Mesenchymal stem cell (in vitro differentiated cells and primary cell): ENCODE results near the gene PCSK6.
A peak's percentile ranks its signal among the peaks of the same experiment; 100 is the strongest.

Source experiments
- DNase-seq: peaks from one replicate; pipeline ENCODE4 v3.0.0-alpha.2; 2013
- H2AFZ ChIP-seq: one replicate; pipeline ENCODE4 v1.6.1; 2013; ENCODE audit warnings: low read depth, mild to moderate bottlenecking, control low read depth, inconsistent platforms, low read length, moderate library complexity
- H2AK5ac ChIP-seq: 2 replicates; pipeline ENCODE4 v1.6.1; 2013; ENCODE audit warnings: low read length, moderate library complexity, mild to moderate bottlenecking, inconsistent platforms; ENCODE audit not compliant: severe bottlenecking
- H2BK120ac ChIP-seq: one replicate; pipeline ENCODE4 v1.6.1; 2013; ENCODE audit warnings: low read depth, mild to moderate bottlenecking, inconsistent platforms, low read length, moderate library complexity
- H2BK12ac ChIP-seq, 2 experiments: one replicate each; pipeline ENCODE4 v1.6.1; 2013; ENCODE audit warnings: inconsistent platforms in 2 of 2, low read length in 2 of 2, mild to moderate bottlenecking in 2 of 2, moderate library complexity in 2 of 2, control low read depth in 1 of 2
- H2BK15ac ChIP-seq: one replicate; pipeline ENCODE4 v1.6.1; 2013; ENCODE audit warnings: mild to moderate bottlenecking, low read depth, inconsistent platforms; ENCODE audit not compliant: poor library complexity, severe bottlenecking
- H2BK5ac ChIP-seq: 2 replicates; pipeline ENCODE4 v1.6.1; 2013; ENCODE audit warnings: low read depth, mild to moderate bottlenecking, low read length, control low read depth, inconsistent platforms; ENCODE audit not compliant: poor library complexity, severe bottlenecking
- H3K14ac ChIP-seq, 2 experiments: one replicate each; pipeline ENCODE4 v1.6.1; 2013; ENCODE audit warnings: inconsistent platforms in 2 of 2, low read length in 2 of 2, control low read depth in 1 of 2, mild to moderate bottlenecking in 1 of 2, moderate library complexity in 1 of 2
- H3K18ac ChIP-seq, 2 experiments: one replicate each; pipeline ENCODE4 v1.6.1; 2013; ENCODE audit warnings: inconsistent platforms in 2 of 2, low read length in 2 of 2, control low read depth in 1 of 2, low read depth in 1 of 2, mild to moderate bottlenecking in 1 of 2
- H3K23ac ChIP-seq, 2 experiments: one replicate each; pipeline ENCODE4 v1.6.1; 2013; ENCODE audit warnings: inconsistent platforms in 2 of 2, low read length in 2 of 2, mild to moderate bottlenecking in 2 of 2, moderate library complexity in 2 of 2, control low read depth in 1 of 2
- H3K27ac ChIP-seq: 2 replicates; pipeline ENCODE4 v1.5.1; 2013; ENCODE audit warnings: mild to moderate bottlenecking, moderate library complexity, low read length, control low read depth, inconsistent platforms; ENCODE audit not compliant: poor library complexity, severe bottlenecking
- H3K27me3 ChIP-seq, 2 experiments: 2 replicates each; pipeline versions ENCODE4 v1.6.1 to v1.7.0; 2013; ENCODE audit warnings: low read length in 2 of 2, mild to moderate bottlenecking in 2 of 2, moderate library complexity in 2 of 2, control low read depth in 1 of 2, inconsistent platforms in 1 of 2; ENCODE audit not compliant: control insufficient read depth in 1 of 2, insufficient read depth in 1 of 2
- H3K36me3 ChIP-seq, 2 experiments: 2 replicates each; pipeline versions ENCODE4 v1.6.1 to v1.7.0; 2013; ENCODE audit warnings: low read length in 2 of 2, control low read depth in 1 of 2, inconsistent platforms in 1 of 2, low read depth in 1 of 2, mild to moderate bottlenecking in 1 of 2; ENCODE audit not compliant: insufficient read depth in 2 of 2, control insufficient read depth in 1 of 2
- H3K4ac ChIP-seq, 2 experiments: one replicate each; pipeline ENCODE4 v1.6.1; 2013; ENCODE audit warnings: inconsistent platforms in 2 of 2, low read length in 2 of 2, mild to moderate bottlenecking in 2 of 2, moderate library complexity in 2 of 2, control low read depth in 1 of 2, low read depth in 1 of 2
- H3K4me1 ChIP-seq: 2 replicates; pipeline ENCODE4 v1.6.1; 2013; ENCODE audit warnings: low read depth, low read length, control low read depth; ENCODE audit not compliant: control insufficient read depth, insufficient read depth
- H3K4me2 ChIP-seq: 2 replicates; pipeline ENCODE4 v1.6.1; 2013; ENCODE audit warnings: low read length, mild to moderate bottlenecking, inconsistent platforms; ENCODE audit not compliant: poor library complexity, severe bottlenecking
- H3K4me3 ChIP-seq, 2 experiments: 2 replicates each; pipeline versions ENCODE4 v1.5.1 to v1.7.0; 2013; ENCODE audit warnings: low read length in 2 of 2, mild to moderate bottlenecking in 2 of 2, control low read depth in 1 of 2, low read depth in 1 of 2; ENCODE audit not compliant: insufficient read depth in 1 of 2
- H3K79me1 ChIP-seq: replicated peaks from 2 replicates; pipeline ENCODE4 v1.6.1; 2013; ENCODE audit warnings: mild to moderate bottlenecking, control low read depth, low read length, inconsistent platforms; ENCODE audit not compliant: poor library complexity, severe bottlenecking
- H3K9ac ChIP-seq: 2 replicates; pipeline ENCODE4 v1.7.0; 2013; ENCODE audit warnings: mild to moderate bottlenecking, low read length, moderate library complexity
- H3K9me3 ChIP-seq: 2 replicates; pipeline ENCODE4 v1.7.0; 2013; ENCODE audit warnings: mild to moderate bottlenecking, low read length; ENCODE audit not compliant: control insufficient read depth
- H4K8ac ChIP-seq: one replicate; pipeline ENCODE4 v1.6.1; 2013; ENCODE audit warnings: inconsistent platforms, mild to moderate bottlenecking, low read length, moderate library complexity
- H4K91ac ChIP-seq: one replicate; pipeline ENCODE4 v1.6.1; 2013; ENCODE audit warnings: mild to moderate bottlenecking, low read length, inconsistent platforms
- WGBS: methylation state at CpG from one replicate; pipeline ENCODE4 v1.1.7; 2013; ENCODE audit warnings: mixed read lengths; 5-methylcytosine and 5-hydroxymethylcytosine counted together

PCSK6 gene

DNA sequence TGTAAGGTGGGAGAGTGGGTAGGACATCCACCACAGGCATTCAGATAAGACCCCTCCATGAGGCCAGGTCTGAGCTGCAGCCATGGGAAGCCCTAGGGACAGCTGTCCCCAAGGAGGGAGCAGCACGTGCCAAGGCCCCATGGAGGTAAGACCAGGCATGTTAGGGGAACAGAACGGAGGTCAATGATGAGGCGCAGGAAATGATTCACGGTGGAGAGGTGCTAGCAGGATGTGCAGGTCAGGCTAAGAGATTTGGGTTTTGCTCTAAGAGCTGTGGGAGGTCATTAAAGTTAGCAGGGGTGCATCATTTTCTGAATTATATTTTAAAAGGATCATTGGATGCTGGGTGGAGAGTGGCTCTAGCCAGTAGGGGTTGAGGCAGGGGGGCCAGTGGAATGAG lies 128.1 kb downstream of the PCSK6 start:
- no peak overlapping the region for H3K14ac ChIP-seq
- no peak overlapping the region for H3K4me3 ChIP-seq
- no peak overlapping the region for H2AK5ac ChIP-seq
- WGBS = 73% methylated on average over 4 of the region's 4 CpGs
- no peak overlapping the region for H3K27ac ChIP-seq
- no peak overlapping the region for H2BK12ac ChIP-seq
- no peak overlapping the region for H4K8ac ChIP-seq
- no peaks in the 10 kb centered on the region for H3K36me3 ChIP-seq
- peaks cover 0 to 24% of the 10 kb centered on the region in 2 experiments for H3K27me3 ChIP-seq
- no peak overlapping the region for H3K9ac ChIP-seq
- no peak overlapping the region for H3K4me2 ChIP-seq
- no peak overlapping the region for H2BK5ac ChIP-seq
- no peak for DNase-seq
- H3K23ac ChIP-seq = no peak overlapping the region
- H2BK120ac ChIP-seq = no peak overlapping the region
- no peak overlapping the region for H3K4ac ChIP-seq
- H3K18ac ChIP-seq = no peak overlapping the region
- H4K91ac ChIP-seq = no peak overlapping the region
- H3K9me3 ChIP-seq = peaks cover 14% of the 10 kb centered on the region
- no peak overlapping the region for H2AFZ ChIP-seq
- peaks cover 2% of the 10 kb centered on the region for H3K4me1 ChIP-seq
- H2BK15ac ChIP-seq = no peak overlapping the region
- H3K79me1 ChIP-seq = no peaks in the 10 kb centered on the region

DNA sequence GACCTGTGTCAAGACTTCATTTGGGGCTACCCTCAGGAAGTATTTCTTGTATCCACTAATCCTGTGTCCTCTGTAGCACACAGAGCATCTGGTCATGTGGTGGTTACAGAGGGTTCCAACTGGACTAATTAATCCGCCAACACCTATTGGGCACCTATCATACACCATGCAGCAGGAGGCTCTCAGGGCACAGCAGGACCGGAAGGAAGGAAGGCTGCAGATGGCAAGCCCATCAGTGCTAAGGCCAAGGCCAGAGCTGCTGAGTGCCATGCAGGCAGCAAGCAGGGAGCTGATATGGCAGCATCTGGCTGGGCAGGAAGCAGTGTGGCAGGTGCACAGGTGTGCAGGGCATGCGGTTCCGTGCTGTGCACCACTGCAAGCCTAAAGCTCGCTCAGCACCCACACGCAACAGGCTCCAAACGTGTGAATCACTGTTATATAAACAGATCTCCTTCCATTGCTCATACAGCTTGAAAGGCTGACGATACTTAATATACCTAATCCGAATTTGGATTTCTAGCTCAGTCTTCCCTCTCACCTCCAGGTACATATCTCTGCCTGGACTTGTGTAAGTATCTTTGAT lies 130.1 kb downstream of the PCSK6 start:
- Histone ChIP-seq H2BK5ac (no peak overlapping the region), H3K4me1 (peaks cover 2% of the 10 kb centered on the region), H3K9ac (no peak overlapping the region), H4K8ac (no peak overlapping the region), H3K9me3 (no peaks in the 10 kb centered on the region), H3K18ac (no peak overlapping the region), H2AFZ (no peak overlapping the region), H3K79me1 (no peaks in the 10 kb centered on the region), H3K4me3 (no peak overlapping the region), H3K4me2 (no peak overlapping the region), H3K14ac (peak overlapping the region in 1 of 2 experiments; percentile 92), H3K4ac (no peak overlapping the region), H3K36me3 (no peaks in the 10 kb centered on the region), H3K27me3 (peaks cover 0 to 19% of the 10 kb centered on the region in 2 experiments), H2BK12ac (no peak overlapping the region), H4K91ac (no peak overlapping the region), H2AK5ac (no peak overlapping the region), H3K27ac (no peak overlapping the region), H2BK120ac (no peak overlapping the region), H3K23ac (no peak overlapping the region), H2BK15ac (no peak overlapping the region)
- peak; percentile 6 for DNase-seq
- 80% methylated on average over 9 of the region's 9 CpGs for WGBS

DNA sequence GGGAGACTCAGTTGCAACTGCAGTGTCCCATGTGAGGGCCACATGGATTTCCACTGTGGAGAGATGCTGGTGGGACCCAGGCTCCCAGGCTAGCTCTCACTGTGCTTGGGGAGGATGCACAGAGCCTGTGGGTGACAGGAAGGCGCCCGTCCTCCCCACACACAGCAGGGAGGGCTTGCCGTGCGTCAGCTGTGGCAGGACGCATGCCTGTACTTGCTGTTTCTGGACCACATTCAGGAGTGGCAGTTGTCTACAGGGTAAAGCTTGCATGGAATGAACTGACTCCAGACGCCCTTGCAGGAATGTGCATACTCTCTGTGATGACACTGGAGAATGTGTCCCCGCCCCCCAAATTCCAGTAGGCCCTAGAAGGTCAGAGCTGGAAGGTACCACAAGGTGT lies 130.6 kb downstream of the PCSK6 start:
- Histone ChIP-seq H3K4me2 (no peak overlapping the region), H2BK12ac (no peak overlapping the region), H3K27ac (no peak overlapping the region), H2AK5ac (no peak overlapping the region), H2BK120ac (no peak overlapping the region), H3K23ac (no peak overlapping the region), H2BK5ac (no peak overlapping the region), H3K4me1 (peaks cover 2% of the 10 kb centered on the region), H3K36me3 (no peaks in the 10 kb centered on the region), H3K18ac (no peak overlapping the region), H4K8ac (no peak overlapping the region), H2BK15ac (no peak overlapping the region), H3K9me3 (no peaks in the 10 kb centered on the region), H3K27me3 (peaks cover 0 to 19% of the 10 kb centered on the region in 2 experiments), H3K14ac (no peak overlapping the region), H2AFZ (no peak overlapping the region), H3K79me1 (no peaks in the 10 kb centered on the region), H4K91ac (no peak overlapping the region), H3K4me3 (no peak overlapping the region), H3K4ac (no peak overlapping the region), H3K9ac (no peak overlapping the region)
- DNase-seq = no peak
- WGBS = 71% methylated on average over 7 of the region's 7 CpGs

DNA sequence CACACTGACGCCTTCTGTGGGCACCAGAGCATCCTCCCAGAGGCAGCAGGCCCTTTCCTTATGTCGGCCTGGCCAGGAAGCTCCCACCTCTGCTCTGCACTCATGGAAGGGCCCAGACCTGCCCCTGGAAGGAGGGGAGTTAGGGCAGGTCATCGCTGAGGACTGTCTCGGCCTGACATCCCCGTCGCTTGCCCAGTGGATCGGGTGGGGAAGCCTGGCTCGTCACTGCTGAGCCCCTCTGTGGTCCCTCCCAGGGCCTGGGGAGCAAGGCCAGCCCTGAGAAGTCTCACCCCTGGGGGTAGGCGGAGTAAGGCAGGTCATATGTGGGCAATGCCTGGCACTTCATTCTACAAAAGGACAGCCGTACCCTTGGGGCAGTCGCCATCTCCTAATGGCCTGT lies 131.6 kb downstream of the PCSK6 start:
- H3K4me3 ChIP-seq = no peak overlapping the region
- no peak overlapping the region for H2AK5ac ChIP-seq
- no peaks in the 10 kb centered on the region for H3K79me1 ChIP-seq
- peaks cover 0 to 19% of the 10 kb centered on the region in 2 experiments for H3K27me3 ChIP-seq
- no peak overlapping the region for H3K4ac ChIP-seq
- H3K9me3 ChIP-seq = no peaks in the 10 kb centered on the region
- H2AFZ ChIP-seq = no peak overlapping the region
- no peak for DNase-seq
- H2BK5ac ChIP-seq = no peak overlapping the region
- no peak overlapping the region for H3K23ac ChIP-seq
- peaks cover 4% of the 10 kb centered on the region for H3K4me1 ChIP-seq
- H2BK15ac ChIP-seq = no peak overlapping the region
- H3K14ac ChIP-seq = no peak overlapping the region
- H2BK120ac ChIP-seq = no peak overlapping the region
- WGBS = 87% methylated on average over 11 of the region's 11 CpGs
- no peak overlapping the region for H3K27ac ChIP-seq
- H3K18ac ChIP-seq = no peak overlapping the region
- H3K4me2 ChIP-seq = no peak overlapping the region
- H3K36me3 ChIP-seq = no peaks in the 10 kb centered on the region
- H3K9ac ChIP-seq = no peak overlapping the region
- no peak overlapping the region for H4K91ac ChIP-seq
- H2BK12ac ChIP-seq = no peak overlapping the region
- H4K8ac ChIP-seq = no peak overlapping the region
